OCI-LY7 (cell line): ENCODE results near the gene GPRASP3.

Experiments used
- CTCF ChIP-seq: fragments of 200-600 bp; sonication (generic); conservative IDR thresholded peaks from 2 replicates; pipeline ENCODE4 v1.5.1; 2014; ENCODE audit warnings: mild to moderate bottlenecking, antibody characterized with exemption, low read length, moderate library complexity, mixed read lengths
- EZH2phosphoT487 ChIP-seq: fragments of 200-600 bp; sonication (generic); IDR thresholded peaks from 2 replicates; pipeline ENCODE4 v1.6.1; 2018; ENCODE audit warnings: low read depth, borderline replicate concordance, mild to moderate bottlenecking, mixed run types, antibody characterized with exemption, low read length, moderate library complexity, mixed read lengths

- no peak for TF ChIP-seq CTCF
- no peak for TF ChIP-seq EZH2phosphoT487
These were observed 23.8 kb downstream of the GPRASP3 start for GRCh38 chrX:102744307-102744706.
